Measurements from ENCODE around the gene TTLL7. TPM values are rescaled to one million over a fixed set of nuclear protein-coding genes. Genes with fewer than 3 reads are reported as not detected.

Gene TTLL7
- total and polyA plus RNA-seq, 2 experiments from 2014 or later = 4.1 to 6.7 TPM

DNA sequence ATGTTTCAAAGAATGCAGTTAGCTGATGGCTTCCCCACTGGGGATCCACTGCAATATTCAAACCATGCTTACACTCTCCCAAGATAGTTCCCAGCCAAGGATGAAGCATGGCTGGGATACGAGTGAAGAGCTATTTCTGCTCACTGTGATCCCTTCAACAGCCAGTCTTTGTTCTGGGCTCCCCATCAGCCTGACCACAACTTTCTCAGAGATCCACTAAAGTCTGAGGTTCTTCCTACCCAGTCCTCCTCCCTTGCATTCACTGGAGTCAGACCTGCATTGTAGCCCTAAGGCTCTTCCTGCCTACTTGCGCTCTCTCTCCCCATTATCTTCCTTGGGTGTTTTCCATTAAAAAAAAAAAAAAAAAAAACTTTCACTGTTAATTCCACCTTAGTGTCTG is 101.4 kb downstream of the TTLL7 start:
- no peaks in the 10 kb centered on the region for H4K20me1 ChIP-seq (replicated peaks; ENCODE audit: insufficient read depth)
- peak; percentile 33; the same call in 2 of the 3 replicates for ATAC-seq
- H3K27ac ChIP-seq (ENCODE audit: low read depth) = no peak overlapping the region
- H3K4me3 Mint-ChIP-seq = no peak overlapping the region
- peak; percentile 2 for DNase-seq (ENCODE audit: low spot score)
- H2AFZ ChIP-seq = no peak overlapping the region
- H3K27ac Mint-ChIP-seq = no peak overlapping the region
- no peaks in the 10 kb centered on the region for H3K36me3 ChIP-seq (ENCODE audit: insufficient read depth)
- H3K79me2 ChIP-seq (replicated peaks; ENCODE audit: insufficient read depth) = no peaks in the 10 kb centered on the region
- peaks cover 2% of the 10 kb centered on the region for H3K27me3 Mint-ChIP-seq (ENCODE audit: insufficient read depth, low read depth, poor library complexity)
- H3K4me1 Mint-ChIP-seq = peaks cover 8% of the 10 kb centered on the region; the same call in 2 of the 3 replicates
- no peak overlapping the region for H3K4me3 ChIP-seq
- H3K36me3 Mint-ChIP-seq (ENCODE audit: low read depth) = no peaks in the 10 kb centered on the region
- no peaks in the 10 kb centered on the region for H3K9me3 Mint-ChIP-seq
- H3K9me2 ChIP-seq (ENCODE audit: insufficient read depth) = no peaks in the 10 kb centered on the region
- TF ChIP-seq EZH2phosphoT487 (IDR thresholded peaks at IDR 0.05; ENCODE audit: unreplicated experiment) (no peak), ZNF331 (CRISPR knock-in tag; IDR thresholded peaks at IDR 0.05; ENCODE audit: low read depth) (no peak)
- TF ChIP-seq, protein P1, sequence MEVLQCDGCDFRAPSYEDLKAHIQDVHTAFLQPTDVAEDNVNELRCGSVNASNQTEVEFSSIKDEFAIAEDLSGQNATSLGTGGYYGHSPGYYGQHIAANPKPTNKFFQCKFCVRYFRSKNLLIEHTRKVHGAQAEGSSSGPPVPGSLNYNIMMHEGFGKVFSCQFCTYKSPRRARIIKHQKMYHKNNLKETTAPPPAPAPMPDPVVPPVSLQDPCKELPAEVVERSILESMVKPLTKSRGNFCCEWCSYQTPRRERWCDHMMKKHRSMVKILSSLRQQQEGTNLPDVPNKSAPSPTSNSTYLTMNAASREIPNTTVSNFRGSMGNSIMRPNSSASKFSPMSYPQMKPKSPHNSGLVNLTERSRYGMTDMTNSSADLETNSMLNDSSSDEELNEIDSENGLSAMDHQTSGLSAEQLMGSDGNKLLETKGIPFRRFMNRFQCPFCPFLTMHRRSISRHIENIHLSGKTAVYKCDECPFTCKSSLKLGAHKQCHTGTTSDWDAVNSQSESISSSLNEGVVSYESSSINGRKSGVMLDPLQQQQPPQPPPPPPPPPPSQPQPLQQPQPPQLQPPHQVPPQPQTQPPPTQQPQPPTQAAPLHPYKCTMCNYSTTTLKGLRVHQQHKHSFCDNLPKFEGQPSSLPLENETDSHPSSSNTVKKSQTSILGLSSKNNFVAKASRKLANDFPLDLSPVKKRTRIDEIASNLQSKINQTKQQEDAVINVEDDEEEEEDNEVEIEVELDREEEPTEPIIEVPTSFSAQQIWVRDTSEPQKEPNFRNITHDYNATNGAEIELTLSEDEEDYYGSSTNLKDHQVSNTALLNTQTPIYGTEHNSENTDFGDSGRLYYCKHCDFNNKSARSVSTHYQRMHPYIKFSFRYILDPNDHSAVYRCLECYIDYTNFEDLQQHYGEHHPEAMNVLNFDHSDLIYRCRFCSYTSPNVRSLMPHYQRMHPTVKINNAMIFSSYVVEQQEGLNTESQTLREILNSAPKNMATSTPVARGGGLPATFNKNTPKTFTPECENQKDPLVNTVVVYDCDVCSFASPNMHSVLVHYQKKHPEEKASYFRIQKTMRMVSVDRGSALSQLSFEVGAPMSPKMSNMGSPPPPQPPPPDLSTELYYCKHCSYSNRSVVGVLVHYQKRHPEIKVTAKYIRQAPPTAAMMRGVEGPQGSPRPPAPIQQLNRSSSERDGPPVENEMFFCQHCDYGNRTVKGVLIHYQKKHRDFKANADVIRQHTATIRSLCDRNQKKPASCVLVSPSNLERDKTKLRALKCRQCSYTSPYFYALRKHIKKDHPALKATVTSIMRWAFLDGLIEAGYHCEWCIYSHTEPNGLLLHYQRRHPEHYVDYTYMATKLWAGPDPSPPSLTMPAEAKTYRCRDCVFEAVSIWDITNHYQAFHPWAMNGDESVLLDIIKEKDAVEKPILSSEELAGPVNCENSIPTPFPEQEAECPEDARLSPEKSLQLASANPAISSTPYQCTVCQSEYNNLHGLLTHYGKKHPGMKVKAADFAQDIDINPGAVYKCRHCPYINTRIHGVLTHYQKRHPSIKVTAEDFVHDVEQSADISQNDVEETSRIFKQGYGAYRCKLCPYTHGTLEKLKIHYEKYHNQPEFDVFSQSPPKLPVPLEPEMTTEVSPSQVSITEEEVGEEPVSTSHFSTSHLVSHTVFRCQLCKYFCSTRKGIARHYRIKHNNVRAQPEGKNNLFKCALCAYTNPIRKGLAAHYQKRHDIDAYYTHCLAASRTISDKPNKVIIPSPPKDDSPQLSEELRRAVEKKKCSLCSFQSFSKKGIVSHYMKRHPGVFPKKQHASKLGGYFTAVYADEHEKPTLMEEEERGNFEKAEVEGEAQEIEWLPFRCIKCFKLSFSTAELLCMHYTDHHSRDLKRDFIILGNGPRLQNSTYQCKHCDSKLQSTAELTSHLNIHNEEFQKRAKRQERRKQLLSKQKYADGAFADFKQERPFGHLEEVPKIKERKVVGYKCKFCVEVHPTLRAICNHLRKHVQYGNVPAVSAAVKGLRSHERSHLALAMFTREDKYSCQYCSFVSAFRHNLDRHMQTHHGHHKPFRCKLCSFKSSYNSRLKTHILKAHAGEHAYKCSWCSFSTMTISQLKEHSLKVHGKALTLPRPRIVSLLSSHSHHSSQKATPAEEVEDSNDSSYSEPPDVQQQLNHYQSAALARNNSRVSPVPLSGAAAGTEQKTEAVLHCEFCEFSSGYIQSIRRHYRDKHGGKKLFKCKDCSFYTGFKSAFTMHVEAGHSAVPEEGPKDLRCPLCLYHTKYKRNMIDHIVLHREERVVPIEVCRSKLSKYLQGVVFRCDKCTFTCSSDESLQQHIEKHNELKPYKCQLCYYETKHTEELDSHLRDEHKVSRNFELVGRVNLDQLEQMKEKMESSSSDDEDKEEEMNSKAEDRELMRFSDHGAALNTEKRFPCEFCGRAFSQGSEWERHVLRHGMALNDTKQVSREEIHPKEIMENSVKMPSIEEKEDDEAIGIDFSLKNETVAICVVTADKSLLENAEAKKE (CRISPR knock-in tag; IDR thresholded peaks at IDR 0.05) = 0 out of 2 replicates have a peak, but pooled peaks have one; percentile 9
- H3K4me1 ChIP-seq (ENCODE audit: insufficient read depth) = no peaks in the 10 kb centered on the region; the same call in 1 of the 2 replicates
- H3F3A ChIP-seq (replicated peaks; ENCODE audit: low read depth) = no peaks in the 10 kb centered on the region
- no peak overlapping the region for H3K4me2 ChIP-seq
- no peaks in the 10 kb centered on the region for H3K27me3 ChIP-seq (ENCODE audit: insufficient read depth)

DNA sequence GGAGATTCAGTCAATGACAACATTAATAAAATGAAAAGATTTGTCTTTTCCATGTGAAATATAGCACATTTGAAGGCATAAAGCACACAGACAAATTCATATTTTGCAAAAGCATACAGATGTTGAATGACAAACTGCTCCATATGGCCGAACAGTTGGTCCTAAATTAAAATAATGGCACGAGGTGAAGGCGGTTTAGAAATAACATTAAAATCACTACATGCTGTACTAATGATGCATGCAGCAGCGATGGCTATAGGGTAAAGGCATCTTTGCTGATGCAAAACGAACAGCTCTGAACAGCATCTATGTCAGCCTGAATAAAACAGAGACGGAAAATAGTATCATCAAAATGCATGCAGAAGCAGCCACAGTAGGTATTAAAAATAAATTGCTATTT is 102.6 kb downstream of the TTLL7 start:
- H3K27me3 Mint-ChIP-seq (ENCODE audit: insufficient read depth, low read depth, poor library complexity) = no peaks in the 10 kb centered on the region
- Histone ChIP-seq H3K4me1 (ENCODE audit: insufficient read depth) (no peaks in the 10 kb centered on the region; the same call in 1 of the 2 replicates), H4K20me1 (replicated peaks; ENCODE audit: insufficient read depth) (no peaks in the 10 kb centered on the region), H2AFZ (no peak overlapping the region), H3F3A (replicated peaks; ENCODE audit: low read depth) (no peaks in the 10 kb centered on the region), H3K27me3 (ENCODE audit: insufficient read depth) (no peaks in the 10 kb centered on the region), H3K9me2 (ENCODE audit: insufficient read depth) (no peaks in the 10 kb centered on the region), H3K27ac (ENCODE audit: low read depth) (no peak overlapping the region), H3K79me2 (replicated peaks; ENCODE audit: insufficient read depth) (no peaks in the 10 kb centered on the region), H3K4me2 (no peak overlapping the region), H3K36me3 (ENCODE audit: insufficient read depth) (no peaks in the 10 kb centered on the region), H3K4me3 (no peak overlapping the region)
- no peak overlapping the region for H3K4me3 Mint-ChIP-seq
- no peak for ATAC-seq
- no peaks in the 10 kb centered on the region for H3K36me3 Mint-ChIP-seq (ENCODE audit: low read depth)
- H3K4me1 Mint-ChIP-seq = peaks cover 3% of the 10 kb centered on the region; the same call in 1 of the 3 replicates
- H3K27ac Mint-ChIP-seq = no peak overlapping the region
- no peaks in the 10 kb centered on the region for H3K9me3 Mint-ChIP-seq
- DNase-seq (ENCODE audit: low spot score) = no peak
- TF ChIP-seq, protein P2, sequence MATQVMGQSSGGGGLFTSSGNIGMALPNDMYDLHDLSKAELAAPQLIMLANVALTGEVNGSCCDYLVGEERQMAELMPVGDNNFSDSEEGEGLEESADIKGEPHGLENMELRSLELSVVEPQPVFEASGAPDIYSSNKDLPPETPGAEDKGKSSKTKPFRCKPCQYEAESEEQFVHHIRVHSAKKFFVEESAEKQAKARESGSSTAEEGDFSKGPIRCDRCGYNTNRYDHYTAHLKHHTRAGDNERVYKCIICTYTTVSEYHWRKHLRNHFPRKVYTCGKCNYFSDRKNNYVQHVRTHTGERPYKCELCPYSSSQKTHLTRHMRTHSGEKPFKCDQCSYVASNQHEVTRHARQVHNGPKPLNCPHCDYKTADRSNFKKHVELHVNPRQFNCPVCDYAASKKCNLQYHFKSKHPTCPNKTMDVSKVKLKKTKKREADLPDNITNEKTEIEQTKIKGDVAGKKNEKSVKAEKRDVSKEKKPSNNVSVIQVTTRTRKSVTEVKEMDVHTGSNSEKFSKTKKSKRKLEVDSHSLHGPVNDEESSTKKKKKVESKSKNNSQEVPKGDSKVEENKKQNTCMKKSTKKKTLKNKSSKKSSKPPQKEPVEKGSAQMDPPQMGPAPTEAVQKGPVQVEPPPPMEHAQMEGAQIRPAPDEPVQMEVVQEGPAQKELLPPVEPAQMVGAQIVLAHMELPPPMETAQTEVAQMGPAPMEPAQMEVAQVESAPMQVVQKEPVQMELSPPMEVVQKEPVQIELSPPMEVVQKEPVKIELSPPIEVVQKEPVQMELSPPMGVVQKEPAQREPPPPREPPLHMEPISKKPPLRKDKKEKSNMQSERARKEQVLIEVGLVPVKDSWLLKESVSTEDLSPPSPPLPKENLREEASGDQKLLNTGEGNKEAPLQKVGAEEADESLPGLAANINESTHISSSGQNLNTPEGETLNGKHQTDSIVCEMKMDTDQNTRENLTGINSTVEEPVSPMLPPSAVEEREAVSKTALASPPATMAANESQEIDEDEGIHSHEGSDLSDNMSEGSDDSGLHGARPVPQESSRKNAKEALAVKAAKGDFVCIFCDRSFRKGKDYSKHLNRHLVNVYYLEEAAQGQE (IDR thresholded peaks at IDR 0.05; ENCODE audit: unreplicated experiment) = no peak
- TF ChIP-seq, protein P3, sequence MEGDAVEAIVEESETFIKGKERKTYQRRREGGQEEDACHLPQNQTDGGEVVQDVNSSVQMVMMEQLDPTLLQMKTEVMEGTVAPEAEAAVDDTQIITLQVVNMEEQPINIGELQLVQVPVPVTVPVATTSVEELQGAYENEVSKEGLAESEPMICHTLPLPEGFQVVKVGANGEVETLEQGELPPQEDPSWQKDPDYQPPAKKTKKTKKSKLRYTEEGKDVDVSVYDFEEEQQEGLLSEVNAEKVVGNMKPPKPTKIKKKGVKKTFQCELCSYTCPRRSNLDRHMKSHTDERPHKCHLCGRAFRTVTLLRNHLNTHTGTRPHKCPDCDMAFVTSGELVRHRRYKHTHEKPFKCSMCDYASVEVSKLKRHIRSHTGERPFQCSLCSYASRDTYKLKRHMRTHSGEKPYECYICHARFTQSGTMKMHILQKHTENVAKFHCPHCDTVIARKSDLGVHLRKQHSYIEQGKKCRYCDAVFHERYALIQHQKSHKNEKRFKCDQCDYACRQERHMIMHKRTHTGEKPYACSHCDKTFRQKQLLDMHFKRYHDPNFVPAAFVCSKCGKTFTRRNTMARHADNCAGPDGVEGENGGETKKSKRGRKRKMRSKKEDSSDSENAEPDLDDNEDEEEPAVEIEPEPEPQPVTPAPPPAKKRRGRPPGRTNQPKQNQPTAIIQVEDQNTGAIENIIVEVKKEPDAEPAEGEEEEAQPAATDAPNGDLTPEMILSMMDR (conservative IDR thresholded peaks at IDR 0.05; ENCODE audit: low read depth in 2 of 2) = no peak
- no peak for TF ChIP-seq EZH2phosphoT487 (IDR thresholded peaks at IDR 0.05; ENCODE audit: unreplicated experiment)
- no peak for TF ChIP-seq NANOG (IDR thresholded peaks at IDR 0.05; ENCODE audit: borderline replicate concordance)

All from GM23338 (cell line).